ENCODE data around the gene VRK2. TPM values are rescaled to one million over a fixed set of nuclear protein-coding genes. Genes with fewer than 3 reads are reported as not detected.

Gene VRK2
- total and polyA plus RNA-seq, 9 donors, result 7.3 to 19.8 (median 16.3) TPM

DNA sequence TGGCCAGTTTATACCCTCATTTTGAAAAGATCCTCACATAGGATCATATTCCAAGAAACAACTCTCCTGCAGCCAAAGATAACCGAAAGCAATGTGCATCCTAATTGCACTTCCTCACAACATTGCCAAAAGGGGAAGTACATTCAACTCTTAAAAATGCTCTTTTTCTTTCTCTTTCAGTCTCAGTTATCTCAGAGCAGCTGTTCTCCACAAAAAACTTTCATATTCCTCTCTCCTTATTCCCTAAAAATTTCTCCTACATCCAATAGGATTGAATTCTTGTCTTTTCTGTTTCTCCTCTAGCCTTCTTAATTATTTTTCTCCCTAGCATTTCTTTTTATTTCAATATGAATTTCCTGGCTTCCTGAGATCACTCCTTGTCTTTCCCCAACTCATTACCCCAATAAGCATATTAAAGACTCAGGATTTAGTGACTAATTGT is 7.4 kb upstream of the VRK2 start:
- Histone ChIP-seq H3K9me3 (no peaks in the 10 kb centered on the region), H3K36me3 (no peaks in the 10 kb centered on the region), H3K27me3 (no peaks in the 10 kb centered on the region), H3K4me1 (ENCODE audit: insufficient read depth) (no peaks in the 10 kb centered on the region), H3K27ac (no peak overlapping the region), H3K4me3 (no peak overlapping the region)
- DNase-seq, result no peak
- TF ChIP-seq EP300 (IDR thresholded peaks at IDR 0.05) (no peak), POLR2A (IDR thresholded peaks at IDR 0.05) (no peak)
- TF ChIP-seq, protein P1, sequence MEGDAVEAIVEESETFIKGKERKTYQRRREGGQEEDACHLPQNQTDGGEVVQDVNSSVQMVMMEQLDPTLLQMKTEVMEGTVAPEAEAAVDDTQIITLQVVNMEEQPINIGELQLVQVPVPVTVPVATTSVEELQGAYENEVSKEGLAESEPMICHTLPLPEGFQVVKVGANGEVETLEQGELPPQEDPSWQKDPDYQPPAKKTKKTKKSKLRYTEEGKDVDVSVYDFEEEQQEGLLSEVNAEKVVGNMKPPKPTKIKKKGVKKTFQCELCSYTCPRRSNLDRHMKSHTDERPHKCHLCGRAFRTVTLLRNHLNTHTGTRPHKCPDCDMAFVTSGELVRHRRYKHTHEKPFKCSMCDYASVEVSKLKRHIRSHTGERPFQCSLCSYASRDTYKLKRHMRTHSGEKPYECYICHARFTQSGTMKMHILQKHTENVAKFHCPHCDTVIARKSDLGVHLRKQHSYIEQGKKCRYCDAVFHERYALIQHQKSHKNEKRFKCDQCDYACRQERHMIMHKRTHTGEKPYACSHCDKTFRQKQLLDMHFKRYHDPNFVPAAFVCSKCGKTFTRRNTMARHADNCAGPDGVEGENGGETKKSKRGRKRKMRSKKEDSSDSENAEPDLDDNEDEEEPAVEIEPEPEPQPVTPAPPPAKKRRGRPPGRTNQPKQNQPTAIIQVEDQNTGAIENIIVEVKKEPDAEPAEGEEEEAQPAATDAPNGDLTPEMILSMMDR (IDR thresholded peaks at IDR 0.05), result no peak
- 3 to 6% (median 4%) methylated on average over 1 of the region's 1 CpG for WGBS, 3 donors
- intact Hi-C loops (cut with DNase I), result no loop called here

DNA sequence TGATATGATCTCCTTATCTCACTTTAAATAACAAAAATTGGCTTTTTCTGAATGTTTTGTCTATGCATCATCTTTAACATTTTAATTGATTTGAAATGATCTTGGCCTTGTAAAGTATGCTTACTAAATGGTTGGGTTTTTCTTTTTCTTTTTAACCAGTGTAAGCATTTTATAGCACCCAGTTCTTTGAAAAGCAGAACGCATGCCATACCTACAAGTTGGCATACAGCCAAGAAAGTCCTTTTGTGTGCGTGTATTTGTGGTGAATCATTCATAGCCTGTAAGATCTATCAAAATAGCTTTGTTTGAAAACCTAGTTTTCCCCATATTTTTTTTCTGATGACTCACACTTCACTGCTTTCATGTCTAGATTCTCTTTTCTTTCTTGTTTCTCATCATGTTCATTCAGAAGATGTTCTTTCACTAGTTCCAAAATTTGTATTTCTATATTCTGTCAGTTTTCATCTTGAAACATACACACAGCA is 4.1 kb upstream of the VRK2 start:
- DNase-seq, result no peak
- intact Hi-C loops (cut with DNase I), result no loop called here

DNA sequence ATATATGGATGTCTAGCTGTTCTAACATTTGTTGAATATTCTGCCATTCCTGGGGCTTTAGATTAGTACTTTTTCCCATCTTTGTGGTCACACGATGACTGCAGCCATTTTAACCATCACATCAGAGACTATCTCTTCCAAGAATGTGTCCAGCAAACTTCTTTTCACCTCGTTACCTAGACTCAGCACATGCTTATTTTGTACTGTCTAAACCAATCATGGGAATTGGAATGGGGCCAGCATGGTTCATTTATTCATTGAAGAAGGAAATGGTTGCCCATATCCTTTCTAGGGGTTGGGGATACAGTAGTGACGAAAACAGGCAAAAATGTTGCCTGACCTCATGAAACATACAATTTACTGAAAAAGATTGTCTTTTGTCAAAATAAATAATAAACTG is 2.5 kb upstream of the VRK2 start:
- H3K27ac ChIP-seq, result no peak overlapping the region
- DNase-seq, result no peak
- TF ChIP-seq POLR2A (IDR thresholded peaks at IDR 0.05) (no peak), EP300 (IDR thresholded peaks at IDR 0.05) (no peak)
- TF ChIP-seq, protein P1 (IDR thresholded peaks at IDR 0.05), result no peak
- no peaks in the 10 kb centered on the region for H3K27me3 ChIP-seq
- WGBS, 3 donors, result 94 to 95% (median 95%) methylated on average over 3 of the region's 3 CpGs
- peaks cover 2% of the 10 kb centered on the region for H3K4me1 ChIP-seq (ENCODE audit: insufficient read depth)
- H3K36me3 ChIP-seq, result no peaks in the 10 kb centered on the region
- intact Hi-C loops (cut with DNase I), result no loop called here
- H3K9me3 ChIP-seq, result no peaks in the 10 kb centered on the region
- H3K4me3 ChIP-seq, result no peak overlapping the region

More for the DNA sequence above, 4.1 kb upstream of the VRK2 start:
- Histone ChIP-seq H3K9me3 (no peaks in the 10 kb centered on the region), H3K27ac (no peak overlapping the region), H3K36me3 (no peaks in the 10 kb centered on the region), H3K4me1 (ENCODE audit: insufficient read depth) (peaks cover 2% of the 10 kb centered on the region), H3K4me3 (no peak overlapping the region), H3K27me3 (no peaks in the 10 kb centered on the region)
- 22 to 32% (median 32%) methylated on average over 2 of the region's 2 CpGs for WGBS, 3 donors
- TF ChIP-seq POLR2A (IDR thresholded peaks at IDR 0.05) (no peak), EP300 (IDR thresholded peaks at IDR 0.05) (no peak)
- TF ChIP-seq, protein P1 (IDR thresholded peaks at IDR 0.05), result no peak

- WGBS, 3 donors, result 60 to 70% (median 69%) methylated on average over 17 of the region's 17 CpGs
- peak in 4 of 5 donors; percentile 9 to 31 (median 21) for DNase-seq
- intact Hi-C loops (cut with DNase I), result no loop called here
- Histone ChIP-seq H3K4me3 (peak overlapping the region; percentile 79), H3K36me3 (no peaks in the 10 kb centered on the region), H3K27me3 (no peaks in the 10 kb centered on the region), H3K9me3 (no peaks in the 10 kb centered on the region), H3K27ac (peak overlapping the region; percentile 92 to 97), H3K4me1 (ENCODE audit: insufficient read depth) (peaks cover 2% of the 10 kb centered on the region)
- TF ChIP-seq, protein P1 (IDR thresholded peaks at IDR 0.05), result no peak
- TF ChIP-seq POLR2A (IDR thresholded peaks at IDR 0.05) (no peak), EP300 (IDR thresholded peaks at IDR 0.05) (no peak)
Measured at GRCh38 chr2:58045580-58046334, 849 bp upstream of the VRK2 start.
